Measurements from ENCODE around the gene RETREG1.

- TF ChIP-seq CTCF (IDR thresholded peaks at IDR 0.05) (no peak), POLR2A (IDR thresholded peaks at IDR 0.05) (no peak)
Observed at GRCh38 chr5:16493261-16493660, 123.5 kb downstream of the RETREG1 start.

All from Peyer's patch (tissue), 4 donors.